Neural progenitor cell (in vitro differentiated cells): ENCODE results near the gene IL36RN. TPM values are rescaled to one million over a fixed set of nuclear protein-coding genes. Genes with fewer than 3 reads are reported as not detected.

ENCODE experiments used
- DNase-seq: peaks from one replicate; pipeline ENCODE4 v3.0.0-alpha.2; 2016; ENCODE audit warnings: low spot score
- H2AFZ ChIP-seq: fragments of 200-600 bp; sonication (generic); replicated peaks from 2 replicates; pipeline ENCODE4 v1.6.1; 2016; ENCODE audit warnings: antibody characterized with exemption
- H3F3A ChIP-seq: fragments of 200-600 bp; sonication (generic); 2 replicates; pipeline ENCODE4 v1.6.1; 2016; ENCODE audit warnings: antibody characterized with exemption, low read depth
- H3K27ac ChIP-seq: fragments of 200-600 bp; sonication (generic); 2 replicates; pipeline ENCODE4 v1.5.1; 2016; ENCODE audit warnings: mild to moderate bottlenecking
- H3K27me3 ChIP-seq: fragments of 200-600 bp; sonication (generic); 2 replicates; pipeline ENCODE4 v1.6.1; 2016; ENCODE audit warnings: mild to moderate bottlenecking, moderate library complexity
- H3K36me3 ChIP-seq: fragments of 200-600 bp; sonication (generic); 2 replicates; pipeline ENCODE4 v1.5.1; 2016
- H3K4me1 ChIP-seq: fragments of 200-600 bp; sonication (generic); 2 replicates; pipeline ENCODE4 v1.6.1; 2016; ENCODE audit warnings: mixed run types
- H3K4me2 ChIP-seq: fragments of 200-600 bp; sonication (generic); 2 replicates; pipeline ENCODE4 v1.6.1; 2016
- H3K4me3 ChIP-seq: fragments of 200-600 bp; sonication (generic); 2 replicates; pipeline ENCODE4 v1.5.1; 2016
- H3K79me2 ChIP-seq: fragments of 200-600 bp; sonication (generic); 2 replicates; pipeline ENCODE4 v1.6.1; 2016; ENCODE audit warnings: low read depth
- H3K9ac ChIP-seq: fragments of 200-600 bp; sonication (generic); 2 replicates; pipeline ENCODE4 v1.6.1; 2016
- H3K9me3 ChIP-seq: fragments of 200-600 bp; sonication (generic); 2 replicates; pipeline ENCODE4 v1.5.1; 2016; ENCODE audit warnings: low read depth
- H4K20me1 ChIP-seq: fragments of 200-600 bp; sonication (generic); 2 replicates; pipeline ENCODE4 v1.6.1; 2016; ENCODE audit warnings: low read depth
- H3K27ac Mint-ChIP-seq: 3 replicates; pipeline ENCODE4 v1.8.0; 2021; ENCODE audit warnings: mixed read lengths
- H3K27me3 Mint-ChIP-seq: 2 replicates; pipeline ENCODE4 v1.8.0; 2022; ENCODE audit warnings: low read depth, mild to moderate bottlenecking, inconsistent platforms, moderate library complexity, mixed read lengths; ENCODE audit not compliant: insufficient read depth
- H3K36me3 Mint-ChIP-seq: 3 replicates; pipeline ENCODE4 v1.8.0; 2021; ENCODE audit warnings: mixed read lengths
- H3K4me1 Mint-ChIP-seq: 3 replicates; pipeline ENCODE4 v1.8.0; 2021; ENCODE audit warnings: mixed read lengths
- H3K4me3 Mint-ChIP-seq: 3 replicates; pipeline ENCODE4 v1.8.0; 2021; ENCODE audit warnings: mild to moderate bottlenecking, moderate library complexity, mixed read lengths
- H3K9me3 Mint-ChIP-seq: 3 replicates; pipeline ENCODE4 v1.8.0; 2020; ENCODE audit warnings: mixed read lengths
- EZH2 ChIP-seq: fragments of 200-600 bp; sonication (generic); IDR thresholded peaks from 2 replicates; pipeline ENCODE4 v1.6.1; 2017; ENCODE audit warnings: antibody characterized with exemption, mild to moderate bottlenecking, moderate library complexity
- EZH2phosphoT487 ChIP-seq: fragments of 200-600 bp; sonication (generic); IDR thresholded peaks from 2 replicates; pipeline ENCODE4 v1.6.1; 2017; ENCODE audit warnings: antibody characterized with exemption
- total RNA-seq: library from RNA; depleted of rRNA; stranded (reverse); fragments of >200 nt; gene quantifications from 2 replicates; pipeline ENCODE4 v1.2.3, GENCODE V29; 2015; ENCODE audit warnings: low replicate concordance
- TF ChIP-seq, protein P1 (sequence below): fragments of 200-600 bp; sonication (generic); IDR thresholded peaks from 2 replicates; pipeline ENCODE4 v1.5.1; 2017; ENCODE audit warnings: antibody characterized with exemption, mild to moderate bottlenecking

Gene IL36RN
- total RNA-seq, 1 donor from 2014 or later: not detected

DNA sequence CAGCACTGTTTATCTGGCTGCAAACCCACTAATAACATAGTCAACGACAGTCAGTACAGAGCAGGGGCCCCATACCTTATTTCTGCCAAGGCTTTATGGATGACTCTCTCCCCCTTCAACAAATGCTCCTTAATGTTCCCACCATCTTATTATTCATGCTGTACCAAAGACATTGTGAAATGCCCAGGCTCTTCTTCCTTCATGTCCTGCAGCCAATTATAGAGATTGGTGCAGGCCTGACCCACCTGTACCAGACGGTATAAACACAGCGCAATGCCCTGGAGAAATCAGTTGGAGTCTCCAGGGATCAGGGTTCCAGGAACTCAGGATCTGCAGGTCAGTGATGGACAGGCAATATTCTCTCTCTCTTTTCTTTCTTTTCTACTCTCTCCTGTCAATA lies 8.7 kb downstream of the IL36RN start, which contains the start of gene IL1F10:
IL1F10 (plus strand) TSS at position 290 of the 400 bp plus-strand sequence. CDS start 4,769 bp downstream, outside the sequence.
- Mint-ChIP-seq H3K27me3 (peaks cover 9% of the 10 kb centered on the region), H3K9me3 (peaks cover 3% of the 10 kb centered on the region)
- no peaks in the 10 kb centered on the region for H3K27me3 ChIP-seq

DNA sequence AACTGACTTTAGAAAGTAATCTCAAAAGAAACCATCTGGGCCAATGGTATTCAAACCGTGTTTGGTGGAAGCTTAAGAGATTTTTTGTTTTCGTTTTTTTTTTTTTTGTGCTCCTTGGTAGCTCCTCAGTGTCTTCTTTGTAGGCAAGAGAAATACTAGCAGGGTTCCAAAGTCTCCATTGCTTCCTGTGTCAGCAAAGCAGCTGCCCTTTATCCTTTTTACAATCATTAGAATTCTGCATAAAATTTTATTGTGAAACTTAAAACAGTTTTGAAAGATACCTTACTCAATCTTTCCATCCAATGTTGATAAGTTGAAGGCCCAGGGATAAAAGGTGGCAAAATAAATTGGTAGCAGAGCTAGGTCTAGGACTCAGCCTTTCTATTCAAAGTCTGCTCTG lies 9.3 kb downstream of the IL36RN start:
- Mint-ChIP-seq H3K4me3 (no peak overlapping the region), H3K9me3 (peaks cover 3% of the 10 kb centered on the region), H3K36me3 (no peaks in the 10 kb centered on the region), H3K4me1 (no peaks in the 10 kb centered on the region), H3K27ac (no peak overlapping the region), H3K27me3 (peaks cover 9% of the 10 kb centered on the region)
- no peak overlapping the region for H3K27ac ChIP-seq
- no peak for TF ChIP-seq EZH2phosphoT487
- TF ChIP-seq EZH2: no peak
- TF ChIP-seq, protein P1, sequence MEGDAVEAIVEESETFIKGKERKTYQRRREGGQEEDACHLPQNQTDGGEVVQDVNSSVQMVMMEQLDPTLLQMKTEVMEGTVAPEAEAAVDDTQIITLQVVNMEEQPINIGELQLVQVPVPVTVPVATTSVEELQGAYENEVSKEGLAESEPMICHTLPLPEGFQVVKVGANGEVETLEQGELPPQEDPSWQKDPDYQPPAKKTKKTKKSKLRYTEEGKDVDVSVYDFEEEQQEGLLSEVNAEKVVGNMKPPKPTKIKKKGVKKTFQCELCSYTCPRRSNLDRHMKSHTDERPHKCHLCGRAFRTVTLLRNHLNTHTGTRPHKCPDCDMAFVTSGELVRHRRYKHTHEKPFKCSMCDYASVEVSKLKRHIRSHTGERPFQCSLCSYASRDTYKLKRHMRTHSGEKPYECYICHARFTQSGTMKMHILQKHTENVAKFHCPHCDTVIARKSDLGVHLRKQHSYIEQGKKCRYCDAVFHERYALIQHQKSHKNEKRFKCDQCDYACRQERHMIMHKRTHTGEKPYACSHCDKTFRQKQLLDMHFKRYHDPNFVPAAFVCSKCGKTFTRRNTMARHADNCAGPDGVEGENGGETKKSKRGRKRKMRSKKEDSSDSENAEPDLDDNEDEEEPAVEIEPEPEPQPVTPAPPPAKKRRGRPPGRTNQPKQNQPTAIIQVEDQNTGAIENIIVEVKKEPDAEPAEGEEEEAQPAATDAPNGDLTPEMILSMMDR: no peak
- no peaks in the 10 kb centered on the region for H4K20me1 ChIP-seq
- no peak overlapping the region for H3K4me2 ChIP-seq
- H2AFZ ChIP-seq: no peak overlapping the region
- no peak for DNase-seq
- no peak overlapping the region for H3K4me3 ChIP-seq
- no peaks in the 10 kb centered on the region for H3F3A ChIP-seq
- H3K9me3 ChIP-seq: no peaks in the 10 kb centered on the region
- H3K36me3 ChIP-seq: no peaks in the 10 kb centered on the region
- no peaks in the 10 kb centered on the region for H3K27me3 ChIP-seq
- no peaks in the 10 kb centered on the region for H3K79me2 ChIP-seq
- H3K4me1 ChIP-seq: no peaks in the 10 kb centered on the region
- H3K9ac ChIP-seq: no peak overlapping the region

More for the DNA sequence above, 8.7 kb downstream of the IL36RN start, which contains the start of gene IL1F10:
- Histone ChIP-seq H3K4me1 (no peaks in the 10 kb centered on the region), H3F3A (no peaks in the 10 kb centered on the region), H3K79me2 (no peaks in the 10 kb centered on the region), H2AFZ (no peak within 1 kb of the TSS), H3K9ac (no peak within 1 kb of the TSS), H3K4me3 (no peak within 1 kb of the TSS), H3K36me3 (no peaks in the 10 kb centered on the region), H3K9me3 (no peaks in the 10 kb centered on the region), H3K27ac (no peak within 1 kb of the TSS), H3K4me2 (no peak within 1 kb of the TSS), H4K20me1 (no peaks in the 10 kb centered on the region)
- no peak for DNase-seq
- TF ChIP-seq, protein P1: no peak
- TF ChIP-seq EZH2phosphoT487 (no peak), EZH2 (no peak)
- Mint-ChIP-seq H3K4me1 (no peaks in the 10 kb centered on the region), H3K4me3 (no peak within 1 kb of the TSS), H3K27ac (no peak within 1 kb of the TSS), H3K36me3 (no peaks in the 10 kb centered on the region)

DNA sequence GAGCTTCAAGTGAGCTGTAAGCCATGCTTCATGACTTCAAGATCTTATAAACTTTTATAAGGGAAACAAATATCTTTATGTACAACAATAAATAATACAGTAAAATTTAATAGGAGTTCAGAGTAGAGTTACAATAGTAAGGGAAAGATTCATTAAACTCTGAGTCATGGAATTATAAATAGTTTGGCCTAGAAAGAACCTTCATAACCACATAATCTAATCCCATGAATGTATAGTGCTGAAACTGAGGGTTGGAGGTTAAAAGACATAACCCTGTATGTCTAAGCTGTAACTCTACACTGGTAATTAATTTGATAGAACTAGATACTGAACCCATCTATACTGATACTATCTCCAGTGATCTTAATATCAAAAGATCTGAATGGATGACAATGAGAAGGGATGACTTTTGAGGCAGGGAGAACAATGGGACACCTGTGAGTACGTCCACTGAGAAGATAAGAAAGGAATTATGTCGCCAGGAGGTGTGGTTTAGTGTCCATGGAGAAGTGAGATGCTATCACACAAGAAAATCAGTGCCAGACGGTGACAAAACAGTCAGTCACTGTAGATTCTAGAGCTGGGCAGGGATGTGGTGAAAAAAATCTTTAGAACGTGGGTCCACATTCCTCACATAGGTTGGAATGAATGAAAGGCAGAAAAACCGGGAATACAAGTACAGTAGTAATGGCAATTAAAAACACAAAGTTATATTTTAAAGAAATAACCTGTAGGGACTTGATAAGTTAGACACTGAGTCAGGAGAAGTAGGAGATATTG lies 9.9 kb downstream of the IL36RN start:
- Histone ChIP-seq H3K9ac (no peak overlapping the region), H3K4me2 (no peak overlapping the region), H3K27me3 (no peaks in the 10 kb centered on the region), H4K20me1 (no peaks in the 10 kb centered on the region), H2AFZ (no peak overlapping the region), H3F3A (no peaks in the 10 kb centered on the region), H3K4me3 (no peak overlapping the region), H3K4me1 (no peaks in the 10 kb centered on the region), H3K79me2 (no peaks in the 10 kb centered on the region), H3K9me3 (no peaks in the 10 kb centered on the region), H3K27ac (no peak overlapping the region), H3K36me3 (no peaks in the 10 kb centered on the region)
- no peak overlapping the region for H3K4me3 Mint-ChIP-seq
- TF ChIP-seq, protein P1: no peak
- TF ChIP-seq EZH2: no peak
- TF ChIP-seq EZH2phosphoT487: no peak
- H3K36me3 Mint-ChIP-seq: no peaks in the 10 kb centered on the region
- no peaks in the 10 kb centered on the region for H3K4me1 Mint-ChIP-seq
- peaks cover 3% of the 10 kb centered on the region for H3K9me3 Mint-ChIP-seq
- DNase-seq: no peak
- H3K27me3 Mint-ChIP-seq: peaks cover 9% of the 10 kb centered on the region
- no peak overlapping the region for H3K27ac Mint-ChIP-seq
